ENCODE measurements around the gene TMEM150B. TPM values are rescaled to one million over a fixed set of nuclear protein-coding genes. Genes with fewer than 3 reads are reported as not detected.

TMEM150B gene
- polyA plus RNA-seq, 1 donor from 2014 or later = not detected

DNA sequence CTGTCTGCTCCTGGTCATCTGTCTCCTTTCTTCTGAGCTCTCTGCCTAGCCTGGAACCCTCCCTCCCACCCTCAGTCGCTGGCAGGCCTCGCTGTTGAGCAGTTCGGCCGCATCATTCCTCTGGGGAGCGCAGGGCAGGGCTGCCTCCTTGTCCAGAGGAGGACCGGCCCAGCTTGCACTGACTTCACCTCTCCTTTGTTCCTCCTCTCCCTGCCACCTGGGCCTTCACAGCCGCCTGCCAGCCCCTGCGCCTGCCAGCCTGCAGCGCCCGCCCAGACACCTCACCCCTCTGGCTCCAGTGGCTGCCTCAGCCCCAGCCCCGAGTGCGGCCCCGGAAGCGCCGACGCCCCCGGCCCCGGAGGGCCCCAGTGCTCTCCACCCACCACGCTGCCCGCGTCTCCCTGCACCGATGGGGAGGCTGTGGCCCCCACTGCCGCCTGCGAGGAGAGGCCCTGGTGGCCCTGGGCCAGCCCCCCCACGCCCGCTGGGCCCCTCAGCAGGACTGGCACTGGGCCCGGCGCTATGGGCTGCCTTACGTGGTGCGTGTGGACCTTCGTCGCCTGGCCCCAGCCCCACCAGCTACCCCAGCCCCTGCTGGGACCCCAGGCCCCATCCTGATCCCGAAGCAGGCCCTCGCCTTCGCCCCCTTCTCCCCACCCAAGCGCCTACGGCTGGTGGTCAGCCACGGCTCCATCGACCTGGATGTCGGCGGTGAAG lies 21.7 kb upstream of the TMEM150B start:
- no peaks in the 10 kb centered on the region for H3K9me2 ChIP-seq (ENCODE audit: insufficient read depth, low read length)
- no peaks in the 10 kb centered on the region for H3K36me3 ChIP-seq (ENCODE audit: insufficient read depth, low read length)
- H2AFZ ChIP-seq (ENCODE audit: low read depth, low read length) = no peak overlapping the region
- H4K20me1 ChIP-seq (ENCODE audit: insufficient read depth) = no peaks in the 10 kb centered on the region
- no peak overlapping the region for H3K4me3 ChIP-seq (ENCODE audit: low read length)
- no peak overlapping the region for H3K4me2 ChIP-seq (ENCODE audit: low read length)
- no peak overlapping the region for H3K9ac ChIP-seq (ENCODE audit: low read length)
- no peaks in the 10 kb centered on the region for H3F3A ChIP-seq (ENCODE audit: insufficient read depth, low read length, poor library complexity, severe bottlenecking)
- H3K9me3 ChIP-seq (ENCODE audit: low read length) = no peaks in the 10 kb centered on the region
- H3K27ac ChIP-seq (ENCODE audit: low read length) = no peak overlapping the region
- peaks cover 7% of the 10 kb centered on the region for H3K27me3 ChIP-seq (ENCODE audit: insufficient read depth, low read depth, low read length)
- no peaks in the 10 kb centered on the region for H3K79me2 ChIP-seq (replicated peaks; ENCODE audit: insufficient read depth, low read length)
- no peak for TF ChIP-seq SMC3 (conservative IDR thresholded peaks at IDR 0.05; ENCODE audit: poor library complexity)
- TF ChIP-seq REST (IDR thresholded peaks at IDR 0.05; ENCODE audit: borderline replicate concordance) = no peak
- no peak for TF ChIP-seq EP300 (conservative IDR thresholded peaks at IDR 0.05; ENCODE audit: poor library complexity, severe bottlenecking)
- no peak for TF ChIP-seq EZH2 (IDR thresholded peaks at IDR 0.05; ENCODE audit: borderline replicate concordance, insufficient read depth, low read length, poor library complexity, severe bottlenecking)
- no peak for TF ChIP-seq POLR2AphosphoS5 (IDR thresholded peaks at IDR 0.05)
- no peak for TF ChIP-seq TAF1 (IDR thresholded peaks at IDR 0.05; ENCODE audit: low read depth)
- TF ChIP-seq, protein P1, sequence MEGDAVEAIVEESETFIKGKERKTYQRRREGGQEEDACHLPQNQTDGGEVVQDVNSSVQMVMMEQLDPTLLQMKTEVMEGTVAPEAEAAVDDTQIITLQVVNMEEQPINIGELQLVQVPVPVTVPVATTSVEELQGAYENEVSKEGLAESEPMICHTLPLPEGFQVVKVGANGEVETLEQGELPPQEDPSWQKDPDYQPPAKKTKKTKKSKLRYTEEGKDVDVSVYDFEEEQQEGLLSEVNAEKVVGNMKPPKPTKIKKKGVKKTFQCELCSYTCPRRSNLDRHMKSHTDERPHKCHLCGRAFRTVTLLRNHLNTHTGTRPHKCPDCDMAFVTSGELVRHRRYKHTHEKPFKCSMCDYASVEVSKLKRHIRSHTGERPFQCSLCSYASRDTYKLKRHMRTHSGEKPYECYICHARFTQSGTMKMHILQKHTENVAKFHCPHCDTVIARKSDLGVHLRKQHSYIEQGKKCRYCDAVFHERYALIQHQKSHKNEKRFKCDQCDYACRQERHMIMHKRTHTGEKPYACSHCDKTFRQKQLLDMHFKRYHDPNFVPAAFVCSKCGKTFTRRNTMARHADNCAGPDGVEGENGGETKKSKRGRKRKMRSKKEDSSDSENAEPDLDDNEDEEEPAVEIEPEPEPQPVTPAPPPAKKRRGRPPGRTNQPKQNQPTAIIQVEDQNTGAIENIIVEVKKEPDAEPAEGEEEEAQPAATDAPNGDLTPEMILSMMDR (IDR thresholded peaks at IDR 0.05; ENCODE audit: poor library complexity, severe bottlenecking) = no peak
- TF ChIP-seq RAD21 (conservative IDR thresholded peaks at IDR 0.05) = no peak
- no peak for TF ChIP-seq MXI1 (conservative IDR thresholded peaks at IDR 0.05; ENCODE audit: poor library complexity, severe bottlenecking)

DNA sequence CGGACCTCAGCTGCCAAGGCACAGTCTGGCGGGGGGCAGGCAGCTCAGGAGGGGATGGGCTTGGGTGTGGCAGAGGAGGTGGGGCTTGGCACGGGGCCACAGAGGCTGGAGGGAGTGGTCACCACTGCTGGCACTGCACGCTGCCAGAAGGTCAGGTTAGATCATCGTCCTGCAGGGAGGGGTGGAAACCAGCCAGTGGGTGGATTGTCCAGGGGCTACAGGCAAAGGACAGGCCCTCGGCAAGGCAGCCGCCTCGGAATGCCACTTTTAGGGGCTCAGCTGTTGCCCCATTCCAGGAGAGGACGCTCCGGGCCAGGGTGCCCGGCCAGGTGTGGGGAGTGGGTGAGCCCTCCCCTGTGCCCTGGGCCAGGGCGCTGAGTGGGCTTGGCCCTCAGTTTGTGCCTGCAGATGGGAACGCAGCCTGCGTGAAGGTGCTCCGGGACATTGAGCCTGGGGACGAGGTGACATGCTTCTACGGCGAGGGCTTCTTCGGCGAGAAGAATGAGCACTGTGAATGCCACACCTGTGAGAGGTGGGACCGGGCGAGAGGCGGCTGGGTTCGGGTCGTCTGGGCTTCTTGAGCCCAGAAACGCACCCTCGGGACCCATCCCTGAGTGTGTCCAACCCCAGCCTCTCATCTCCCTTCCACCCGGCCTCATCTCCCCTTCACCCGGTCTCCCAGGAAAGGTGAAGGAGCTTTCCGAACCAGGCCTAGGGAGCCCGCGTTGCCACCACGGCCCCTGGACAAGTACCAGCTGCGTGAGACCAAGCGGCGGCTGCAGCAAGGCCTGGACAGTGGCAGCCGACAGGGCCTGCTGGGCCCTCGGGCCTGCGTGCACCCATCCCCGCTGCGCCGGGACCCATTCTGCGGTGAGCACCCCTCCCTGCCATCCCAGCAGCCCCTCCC lies 20.9 kb upstream of the TMEM150B start:
- Histone ChIP-seq H2AFZ (ENCODE audit: low read depth, low read length) (no peak overlapping the region), H3K4me3 (ENCODE audit: low read length) (no peak overlapping the region), H3K9me3 (ENCODE audit: low read length) (no peaks in the 10 kb centered on the region), H3F3A (ENCODE audit: insufficient read depth, low read length, poor library complexity, severe bottlenecking) (no peaks in the 10 kb centered on the region), H3K27ac (ENCODE audit: low read length) (no peak overlapping the region), H3K79me2 (replicated peaks; ENCODE audit: insufficient read depth, low read length) (no peaks in the 10 kb centered on the region), H3K27me3 (ENCODE audit: insufficient read depth, low read depth, low read length) (no peaks in the 10 kb centered on the region), H3K9ac (ENCODE audit: low read length) (no peak overlapping the region), H4K20me1 (ENCODE audit: insufficient read depth) (peaks cover 5% of the 10 kb centered on the region), H3K36me3 (ENCODE audit: insufficient read depth, low read length) (no peaks in the 10 kb centered on the region), H3K9me2 (ENCODE audit: insufficient read depth, low read length) (no peaks in the 10 kb centered on the region), H3K4me2 (ENCODE audit: low read length) (no peak overlapping the region)
- TF ChIP-seq EZH2 (IDR thresholded peaks at IDR 0.05; ENCODE audit: borderline replicate concordance, insufficient read depth, low read length, poor library complexity, severe bottlenecking) (no peak), MXI1 (conservative IDR thresholded peaks at IDR 0.05; ENCODE audit: poor library complexity, severe bottlenecking) (no peak), SMC3 (conservative IDR thresholded peaks at IDR 0.05; ENCODE audit: poor library complexity) (no peak), EP300 (conservative IDR thresholded peaks at IDR 0.05; ENCODE audit: poor library complexity, severe bottlenecking) (no peak)
- TF ChIP-seq, protein P1 (IDR thresholded peaks at IDR 0.05; ENCODE audit: poor library complexity, severe bottlenecking) = no peak

Measured in neural cell (in vitro differentiated cells).